Endothelial cell (in vitro differentiated cells): ENCODE data around the gene NFKB1. TPM values are rescaled to one million over a fixed set of nuclear protein-coding genes. Genes with fewer than 3 reads are reported as not detected.

Experiments
- DNase-seq: peaks from one replicate; pipeline ENCODE4 v3.0.0; 2021; ENCODE audit warnings: low spot score
- H3K27ac Mint-ChIP-seq: one replicate; pipeline ENCODE4 v1.8.0; 2021; ENCODE audit warnings: mixed read lengths, inconsistent platforms; ENCODE audit not compliant: unreplicated experiment
- H3K27me3 Mint-ChIP-seq: one replicate; pipeline ENCODE4 v1.8.0; 2021; ENCODE audit warnings: mild to moderate bottlenecking, moderate library complexity, mixed read lengths, inconsistent platforms; ENCODE audit not compliant: unreplicated experiment
- H3K36me3 Mint-ChIP-seq: one replicate; pipeline ENCODE4 v1.8.0; 2021; ENCODE audit warnings: mild to moderate bottlenecking, low read depth, mixed read lengths, inconsistent platforms; ENCODE audit not compliant: unreplicated experiment
- H3K4me1 Mint-ChIP-seq: one replicate; pipeline ENCODE4 v1.8.0; 2021; ENCODE audit warnings: mild to moderate bottlenecking, mixed read lengths, inconsistent platforms; ENCODE audit not compliant: unreplicated experiment
- H3K4me3 Mint-ChIP-seq: one replicate; pipeline ENCODE4 v1.8.0; 2021; ENCODE audit warnings: mild to moderate bottlenecking, mixed read lengths, inconsistent platforms; ENCODE audit not compliant: unreplicated experiment
- H3K9me3 Mint-ChIP-seq: one replicate; pipeline ENCODE4 v1.8.0; 2021; ENCODE audit warnings: mixed read lengths, inconsistent platforms; ENCODE audit not compliant: unreplicated experiment
- total RNA-seq: library from RNA; stranded (reverse); fragmentation: NEBNext Ultra II Directional; extraction: Animal tissue kit (Norgen Biotek cat#: 25700); gene quantifications from one replicate; pipeline ENCODE4 v1.2.1, GENCODE V29; 2021; ENCODE audit not compliant: unreplicated experiment
- TF ChIP-seq, protein P1 (sequence below): fragments of 200-600 bp; sonication (generic); IDR thresholded peaks from one replicate; pipeline ENCODE4 v1.5.0; 2021; ENCODE audit warnings: antibody characterized with exemption; ENCODE audit not compliant: unreplicated experiment

NFKB1 gene
- total RNA-seq, 1 donor from 2014 or later: 26.0 TPM

DNA sequence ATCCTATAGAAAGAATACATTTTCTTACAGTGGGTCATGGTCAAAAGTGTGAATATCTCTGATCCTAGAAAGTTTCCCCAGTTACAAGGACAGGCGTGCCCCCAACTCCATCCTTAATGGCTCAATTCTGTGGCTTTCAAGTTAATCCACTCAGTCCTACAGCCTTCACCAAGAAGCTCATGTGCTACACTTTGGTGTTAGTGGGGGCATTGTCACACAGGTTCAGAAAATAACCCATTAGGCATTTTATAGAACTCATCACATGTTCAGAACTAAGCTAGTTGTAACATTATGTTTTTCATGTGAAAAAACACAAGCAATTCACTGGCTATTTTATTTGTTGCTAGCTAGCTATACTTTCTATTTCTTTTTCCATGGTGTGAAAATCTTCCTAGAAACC lies 20.4 kb downstream of the NFKB1 start:
- Mint-ChIP-seq H3K4me3 (no peak overlapping the region), H3K27ac (no peak overlapping the region), H3K4me1 (peaks cover 9% of the 10 kb centered on the region), H3K27me3 (peaks cover 1% of the 10 kb centered on the region), H3K36me3 (peaks cover 6% of the 10 kb centered on the region), H3K9me3 (no peaks in the 10 kb centered on the region)
- TF ChIP-seq, protein P1, sequence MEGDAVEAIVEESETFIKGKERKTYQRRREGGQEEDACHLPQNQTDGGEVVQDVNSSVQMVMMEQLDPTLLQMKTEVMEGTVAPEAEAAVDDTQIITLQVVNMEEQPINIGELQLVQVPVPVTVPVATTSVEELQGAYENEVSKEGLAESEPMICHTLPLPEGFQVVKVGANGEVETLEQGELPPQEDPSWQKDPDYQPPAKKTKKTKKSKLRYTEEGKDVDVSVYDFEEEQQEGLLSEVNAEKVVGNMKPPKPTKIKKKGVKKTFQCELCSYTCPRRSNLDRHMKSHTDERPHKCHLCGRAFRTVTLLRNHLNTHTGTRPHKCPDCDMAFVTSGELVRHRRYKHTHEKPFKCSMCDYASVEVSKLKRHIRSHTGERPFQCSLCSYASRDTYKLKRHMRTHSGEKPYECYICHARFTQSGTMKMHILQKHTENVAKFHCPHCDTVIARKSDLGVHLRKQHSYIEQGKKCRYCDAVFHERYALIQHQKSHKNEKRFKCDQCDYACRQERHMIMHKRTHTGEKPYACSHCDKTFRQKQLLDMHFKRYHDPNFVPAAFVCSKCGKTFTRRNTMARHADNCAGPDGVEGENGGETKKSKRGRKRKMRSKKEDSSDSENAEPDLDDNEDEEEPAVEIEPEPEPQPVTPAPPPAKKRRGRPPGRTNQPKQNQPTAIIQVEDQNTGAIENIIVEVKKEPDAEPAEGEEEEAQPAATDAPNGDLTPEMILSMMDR: no peak
- no peak for DNase-seq

DNA sequence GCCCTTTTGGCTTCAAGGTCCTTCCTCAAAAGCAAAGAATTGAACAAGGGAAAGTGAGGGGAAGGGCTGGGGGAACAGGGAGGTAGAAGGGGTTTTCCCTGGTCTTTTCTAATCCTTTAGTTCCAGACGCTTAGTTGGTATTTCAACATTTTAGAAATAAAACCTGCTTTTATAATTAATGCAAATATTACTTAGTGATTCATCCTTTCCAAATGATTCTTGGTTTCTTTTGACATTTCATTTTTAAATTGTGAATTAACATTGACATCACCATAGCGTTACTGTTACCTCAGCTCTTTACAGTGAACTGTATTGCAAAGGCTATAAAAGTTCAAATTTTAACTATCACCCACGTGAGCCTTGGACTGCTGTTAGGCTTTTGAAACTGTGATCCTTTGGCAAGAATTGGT lies 20.9 kb downstream of the NFKB1 start:
- H3K9me3 Mint-ChIP-seq: no peaks in the 10 kb centered on the region
- H3K36me3 Mint-ChIP-seq: peaks cover 4% of the 10 kb centered on the region
- no peak overlapping the region for H3K27ac Mint-ChIP-seq
- peaks cover 1% of the 10 kb centered on the region for H3K27me3 Mint-ChIP-seq
- TF ChIP-seq, protein P1: no peak
- H3K4me3 Mint-ChIP-seq: no peak overlapping the region
- no peak for DNase-seq
- H3K4me1 Mint-ChIP-seq: peaks cover 12% of the 10 kb centered on the region

DNA sequence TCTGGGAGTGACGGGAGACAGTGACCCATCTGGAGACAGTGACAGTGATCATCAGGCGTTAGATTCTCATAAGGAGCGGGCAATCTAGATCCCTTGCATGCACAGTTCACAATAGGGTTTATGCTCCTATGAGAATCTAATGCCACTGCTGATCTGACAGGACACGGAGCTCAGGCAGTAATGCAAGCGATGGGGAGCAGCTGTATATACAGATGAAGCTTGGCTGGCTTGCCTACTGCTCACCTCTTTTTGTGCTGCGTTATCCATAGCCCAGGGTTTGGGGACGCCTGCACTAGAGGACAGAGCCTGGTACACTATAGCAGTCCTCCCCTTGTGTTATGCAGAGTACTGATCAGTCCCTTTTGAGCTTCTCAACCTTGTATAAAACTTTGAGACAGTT lies 23.5 kb downstream of the NFKB1 start:
- no peak for DNase-seq
- peaks cover under 1% of the 10 kb centered on the region for H3K27me3 Mint-ChIP-seq
- H3K9me3 Mint-ChIP-seq: no peaks in the 10 kb centered on the region
- H3K4me3 Mint-ChIP-seq: no peak overlapping the region
- TF ChIP-seq, protein P1: no peak
- peaks cover 4% of the 10 kb centered on the region for H3K36me3 Mint-ChIP-seq
- peaks cover 19% of the 10 kb centered on the region for H3K4me1 Mint-ChIP-seq
- H3K27ac Mint-ChIP-seq: no peak overlapping the region

DNA sequence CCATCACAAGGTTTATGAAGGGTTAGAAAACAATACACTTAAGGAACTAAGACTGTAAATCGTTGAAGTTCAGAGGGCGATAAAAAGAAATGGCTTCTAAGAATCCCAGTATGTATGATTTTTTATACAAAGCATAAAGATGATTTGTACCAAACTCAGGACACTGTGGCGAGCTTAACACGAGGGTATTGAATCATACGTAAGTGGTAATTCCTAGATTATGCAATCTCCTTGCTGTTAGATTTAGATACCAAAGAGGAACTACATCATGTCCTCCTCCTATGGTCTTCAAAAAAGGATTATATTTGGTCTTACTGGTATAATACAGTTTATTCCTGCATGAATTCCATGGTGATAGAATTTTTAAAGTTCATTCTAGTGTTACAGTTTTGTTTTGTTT lies 23.9 kb downstream of the NFKB1 start:
- H3K27ac Mint-ChIP-seq: no peak overlapping the region
- peaks cover 2% of the 10 kb centered on the region for H3K27me3 Mint-ChIP-seq
- DNase-seq: no peak
- no peaks in the 10 kb centered on the region for H3K9me3 Mint-ChIP-seq
- H3K4me1 Mint-ChIP-seq: peaks cover 23% of the 10 kb centered on the region
- H3K36me3 Mint-ChIP-seq: peaks cover 4% of the 10 kb centered on the region
- TF ChIP-seq, protein P1: no peak
- no peak overlapping the region for H3K4me3 Mint-ChIP-seq

DNA sequence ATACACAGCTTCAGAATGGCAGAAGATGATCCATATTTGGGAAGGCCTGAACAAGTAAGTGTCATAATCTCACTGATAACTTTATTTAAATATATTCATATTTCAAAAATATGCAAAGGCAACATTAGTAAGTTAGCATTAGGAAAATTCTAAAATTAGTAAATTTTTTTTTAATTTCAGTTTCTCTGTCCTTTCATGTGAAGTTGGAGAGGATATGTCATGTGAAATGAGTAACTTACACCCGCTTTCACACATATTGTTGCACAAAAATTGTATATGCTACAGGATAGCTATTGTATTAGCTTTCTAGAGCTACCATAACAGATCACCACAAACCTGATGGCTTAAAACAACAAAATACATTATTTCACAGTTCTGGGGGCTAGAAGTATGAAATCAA lies 24.3 kb downstream of the NFKB1 start:
- Mint-ChIP-seq H3K4me3 (no peak overlapping the region), H3K36me3 (peaks cover 4% of the 10 kb centered on the region), H3K27me3 (peaks cover 2% of the 10 kb centered on the region)

More for the DNA sequence above, 24.3 kb downstream of the NFKB1 start:
- peaks cover 27% of the 10 kb centered on the region for H3K4me1 Mint-ChIP-seq
- DNase-seq: no peak
- TF ChIP-seq, protein P1: no peak
- H3K27ac Mint-ChIP-seq: no peak overlapping the region
- H3K9me3 Mint-ChIP-seq: no peaks in the 10 kb centered on the region
